ENCODE results near the gene TNFRSF1A.

The TNFRSF1A gene

GRCh38 chr12:6341417-6342139 is at the start of gene TNFRSF1A:
TSS of gene TNFRSF1A (minus strand) at chr12:6342076. CDS start at chr12:6341814, 262 bp downstream.
- no peak for DNase-seq

GRCh38 chr12:6391013-6391412 is 49.1 kb upstream of the TNFRSF1A start:
- no peak for DNase-seq

- DNase-seq = no peak
Observed at GRCh38 chr12:6390084-6390799, 48.4 kb upstream of the TNFRSF1A start.

DNA sequence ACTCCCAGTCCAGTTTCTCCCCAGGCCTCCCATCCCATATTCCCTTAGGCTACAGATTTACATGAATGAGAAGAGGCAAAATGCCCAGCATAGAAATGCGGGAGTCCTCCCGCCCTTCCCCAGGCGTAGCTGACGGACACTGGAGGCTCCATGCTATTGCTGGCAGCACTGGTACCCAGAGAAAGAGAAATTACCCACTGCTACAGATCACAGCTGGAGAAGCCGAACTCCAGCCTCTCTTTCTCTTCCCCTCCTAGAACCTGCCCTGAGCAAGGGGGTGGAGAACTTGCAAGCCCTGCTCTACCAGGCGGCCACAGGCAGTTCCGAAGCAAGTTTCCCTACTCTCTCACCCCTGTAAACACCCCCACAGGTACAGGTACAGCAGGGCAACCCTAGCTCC is 45.7 kb upstream of the TNFRSF1A start:
- DNase-seq = no peak

DNA sequence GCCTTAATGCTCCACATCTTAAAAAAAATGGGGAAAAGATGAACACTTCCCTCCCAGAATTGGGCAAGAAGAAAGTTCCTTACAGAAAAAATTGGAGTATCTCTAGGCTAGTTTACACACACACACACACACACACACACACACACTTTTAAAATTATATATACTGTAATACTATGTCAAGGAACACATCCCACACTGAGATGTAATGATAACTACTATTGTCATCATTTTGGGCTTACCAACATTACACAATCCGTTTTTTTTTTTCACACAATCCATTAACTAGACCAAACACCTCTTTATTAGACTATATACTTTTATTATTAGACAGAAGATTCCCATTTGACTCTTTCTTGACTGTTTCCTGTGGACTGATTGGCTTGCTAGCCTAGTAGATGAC is 44.6 kb upstream of the TNFRSF1A start:
- DNase-seq = no peak

- DNase-seq = no peak
Observed at GRCh38 chr12:6386038-6386437, 44.2 kb upstream of the TNFRSF1A start.

DNA sequence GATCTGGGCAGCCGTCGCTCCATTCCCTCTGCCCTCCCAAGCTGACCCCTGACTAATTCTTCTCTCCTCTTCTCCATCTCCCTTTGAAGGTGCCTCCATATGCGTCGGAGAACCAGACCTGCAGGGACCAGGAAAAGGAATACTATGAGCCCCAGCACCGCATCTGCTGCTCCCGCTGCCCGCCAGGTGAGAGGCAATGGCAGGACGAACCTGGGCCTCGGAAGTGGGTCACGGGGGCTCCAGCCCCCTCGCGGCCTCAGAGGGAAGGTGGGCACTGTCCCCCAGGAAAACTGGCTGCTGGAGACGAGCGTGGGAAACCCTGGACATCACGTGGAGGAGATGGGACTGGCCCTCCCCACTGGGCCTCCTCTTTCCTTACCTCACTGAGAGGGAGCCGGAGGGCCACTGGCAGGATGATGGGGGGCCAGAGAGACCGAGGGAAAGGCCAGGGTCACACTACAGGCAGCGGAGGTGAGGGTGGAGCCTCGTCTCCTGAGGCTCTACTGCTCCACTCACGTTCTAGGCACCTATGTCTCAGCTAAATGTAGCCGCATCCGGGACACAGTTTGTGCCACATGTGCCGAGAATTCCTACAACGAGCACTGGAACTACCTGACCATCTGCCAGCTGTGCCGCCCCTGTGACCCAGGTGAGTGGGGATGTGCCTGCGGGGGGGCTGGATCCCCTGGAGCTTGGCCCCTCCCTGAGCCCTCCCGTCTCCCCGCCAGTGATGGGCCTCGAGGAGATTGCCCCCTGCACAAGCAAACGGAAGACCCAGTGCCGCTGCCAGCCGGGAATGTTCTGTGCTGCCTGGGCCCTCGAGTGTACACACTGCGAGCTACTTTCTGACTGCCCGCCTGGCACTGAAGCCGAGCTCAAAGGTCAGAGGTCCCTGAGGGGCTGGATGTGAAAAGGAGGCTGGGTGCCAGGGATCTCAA is 42.9 kb upstream of the TNFRSF1A start:
- no peak for DNase-seq

- no peak for DNase-seq
Observed at GRCh38 chr12:6383572-6384498, 42.0 kb upstream of the TNFRSF1A start, which contains the start of gene LTBR. TSS of gene LTBR (plus strand) at chr12:6384162. CDS start at chr12:6384359, 197 bp downstream.

DNA sequence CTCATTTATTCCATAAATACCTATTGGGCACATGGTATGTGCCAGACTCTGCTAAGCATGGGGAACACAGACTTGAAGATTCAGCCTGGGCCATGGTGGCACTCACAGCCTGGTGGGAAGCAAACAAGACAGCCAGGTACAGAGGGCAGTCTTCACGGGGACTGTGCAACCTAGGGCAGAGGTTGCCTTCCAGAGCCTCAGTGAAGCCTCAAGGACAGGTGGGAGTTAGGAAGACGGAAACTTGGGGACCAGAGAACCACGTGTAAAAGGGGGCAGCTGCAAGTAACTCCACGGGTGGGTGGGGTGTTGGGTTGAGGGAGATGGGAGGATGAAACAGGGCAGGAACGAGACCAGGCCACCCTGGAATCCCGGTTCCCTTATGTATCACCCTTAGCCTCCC is 41.1 kb upstream of the TNFRSF1A start:
- no peak for DNase-seq

DNA sequence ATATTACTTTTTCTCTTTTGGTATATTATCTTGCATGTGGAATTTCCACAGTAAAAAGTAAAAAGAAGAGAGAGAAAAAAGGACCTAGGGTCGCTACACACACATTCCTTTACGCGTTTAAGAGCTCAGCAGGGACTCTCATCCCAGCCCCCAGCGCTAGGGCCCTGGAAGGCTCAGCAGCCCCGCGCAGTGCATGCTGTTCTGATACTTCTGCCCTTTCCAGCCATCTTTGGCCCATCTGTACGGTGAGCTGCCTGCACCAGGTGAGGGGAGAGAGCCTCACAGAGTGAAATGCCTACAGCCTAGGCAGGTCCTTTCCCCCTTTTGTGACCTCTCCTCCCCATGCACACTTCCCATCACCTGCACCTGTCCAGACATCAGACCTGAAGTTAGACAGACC is 40.5 kb upstream of the TNFRSF1A start:
- no peak for DNase-seq

DNA sequence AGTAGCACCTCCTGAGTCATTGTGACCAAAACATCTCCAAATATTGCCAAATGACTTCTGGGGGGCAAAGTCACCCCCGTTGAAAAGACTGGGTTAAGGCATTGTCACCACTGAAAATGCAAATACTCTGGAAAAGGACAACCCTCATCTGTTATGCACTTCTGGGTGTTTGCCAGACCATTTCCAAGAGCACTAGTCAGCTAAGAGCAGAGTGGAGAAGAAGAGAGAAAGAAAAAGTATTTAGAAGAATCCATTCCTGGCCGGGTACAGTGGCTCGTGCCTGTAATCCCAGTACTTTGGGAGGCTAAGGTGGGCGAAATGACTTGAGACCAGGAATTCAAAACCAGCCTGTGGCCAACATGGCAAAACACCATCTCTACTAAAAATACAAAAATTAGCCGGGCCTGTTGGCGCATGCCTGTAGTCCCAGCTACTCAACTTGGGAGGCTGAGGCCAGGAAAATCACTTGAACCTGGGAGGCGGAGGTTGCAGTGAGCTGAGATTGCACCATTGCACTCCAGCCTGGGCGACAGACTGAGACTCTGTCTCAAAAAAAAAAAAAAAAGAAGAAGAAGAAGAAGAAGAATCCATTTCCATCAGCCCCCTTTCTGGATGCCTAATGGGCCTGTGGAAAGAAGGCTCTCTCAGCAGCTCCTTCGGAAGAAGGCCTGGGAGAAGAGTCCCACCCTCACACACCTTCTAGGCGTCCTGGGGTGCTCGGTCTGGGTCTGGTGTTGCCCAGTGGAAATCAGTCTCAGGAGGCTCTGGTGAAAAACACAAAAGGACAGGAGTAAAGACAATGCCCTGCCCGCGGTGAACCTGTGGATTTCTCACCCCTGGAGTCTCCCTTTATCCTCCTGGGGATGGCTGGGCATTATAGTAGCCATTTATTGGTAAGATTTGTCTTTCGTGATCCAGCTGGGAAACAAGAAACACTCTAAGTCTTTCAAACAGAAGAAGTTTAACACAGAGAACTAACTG is 38.6 kb upstream of the TNFRSF1A start:
- no peak for DNase-seq

GRCh38 chr12:6378709-6379472 is 37.0 kb upstream of the TNFRSF1A start:
- no peak for DNase-seq

GRCh38 chr12:6377667-6377994 is 35.8 kb upstream of the TNFRSF1A start:
- no peak for DNase-seq

DNA sequence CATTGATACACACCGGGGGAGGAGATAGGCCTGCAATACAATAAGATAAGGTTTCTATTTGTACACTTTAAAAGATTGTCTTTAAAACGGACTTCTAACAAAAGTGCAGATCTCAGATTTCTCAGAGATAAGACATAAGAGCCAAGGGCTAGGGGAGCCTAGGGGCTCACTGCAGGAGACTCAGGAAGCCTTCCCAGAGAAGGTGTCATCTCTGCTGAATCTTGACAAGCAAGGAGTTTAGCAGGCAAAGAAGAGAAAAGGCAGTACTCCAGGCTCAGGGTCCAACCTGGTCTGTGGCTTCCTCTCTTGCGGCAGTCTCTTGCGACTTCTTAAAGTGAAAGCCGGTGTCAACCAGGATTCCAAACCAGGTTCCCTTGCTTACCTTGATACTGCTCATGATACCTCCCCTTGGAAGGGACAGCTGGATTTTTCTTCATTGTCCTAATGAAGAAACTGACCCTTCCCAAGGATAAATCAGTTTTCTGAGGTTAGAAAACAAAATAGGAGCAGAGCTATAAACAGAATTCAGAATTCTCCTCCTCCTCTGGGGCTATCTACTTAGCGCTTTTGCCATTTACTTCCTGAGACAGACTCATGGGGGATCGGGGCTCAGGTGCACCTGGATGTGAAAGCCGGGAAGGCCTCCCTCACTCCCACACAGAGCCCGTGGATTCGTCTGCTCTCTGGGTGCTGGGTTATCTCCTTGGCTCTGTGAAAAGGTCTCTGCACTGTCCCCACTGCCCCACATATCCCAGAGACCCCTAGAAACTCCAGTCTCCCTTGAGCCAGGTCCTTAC is 35.2 kb upstream of the TNFRSF1A start:
- DNase-seq = no peak

GRCh38 chr12:6376079-6376869 is 34.4 kb upstream of the TNFRSF1A start:
- DNase-seq = no peak

DNA sequence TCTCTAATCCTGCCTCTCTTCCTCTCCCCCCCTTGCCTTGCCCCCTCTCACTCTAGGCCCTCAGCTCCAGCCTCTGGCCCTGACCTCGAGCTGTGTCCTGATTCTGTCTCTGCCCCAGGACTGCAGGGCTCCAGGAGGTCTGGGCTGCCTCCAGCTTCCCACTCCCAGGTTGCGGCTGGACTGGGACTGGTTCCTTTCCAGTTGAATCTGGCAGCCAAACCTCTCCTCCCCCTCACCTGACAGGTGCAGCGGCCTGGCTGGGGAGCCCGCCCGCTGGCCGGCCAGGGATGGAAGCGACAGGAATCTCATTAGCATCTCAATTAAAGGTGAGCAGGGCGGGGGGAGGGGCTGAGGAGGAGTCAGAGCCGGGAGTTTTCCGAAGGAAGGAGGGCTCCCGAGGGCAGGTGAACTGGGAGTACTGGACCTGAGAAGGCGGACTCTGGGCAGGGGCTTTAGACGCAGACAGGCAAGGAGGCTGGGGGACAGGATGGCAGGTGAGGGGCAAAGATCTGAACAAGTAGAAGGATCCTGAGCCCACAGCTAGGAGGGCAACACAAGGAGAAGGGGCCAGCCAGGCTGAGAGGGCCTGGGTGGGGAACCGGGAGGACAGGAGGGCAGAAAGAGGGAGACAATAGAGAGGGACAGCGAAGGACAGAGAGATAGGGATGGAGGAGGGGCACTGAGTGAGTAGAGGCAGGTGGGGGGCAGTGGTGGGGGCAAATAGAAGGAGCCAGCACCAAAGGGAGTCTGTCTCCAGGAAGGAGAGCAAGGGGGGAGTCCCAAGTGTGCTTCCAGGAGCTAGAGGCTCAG is 33.6 kb upstream of the TNFRSF1A start, which contains the start of gene SCNN1A:
Gene SCNN1A, minus strand, starts transcription at position 295 of the 810 bp plus-strand sequence. CDS start 780 bp downstream, outside the sequence.
- DNase-seq = no peak

DNA sequence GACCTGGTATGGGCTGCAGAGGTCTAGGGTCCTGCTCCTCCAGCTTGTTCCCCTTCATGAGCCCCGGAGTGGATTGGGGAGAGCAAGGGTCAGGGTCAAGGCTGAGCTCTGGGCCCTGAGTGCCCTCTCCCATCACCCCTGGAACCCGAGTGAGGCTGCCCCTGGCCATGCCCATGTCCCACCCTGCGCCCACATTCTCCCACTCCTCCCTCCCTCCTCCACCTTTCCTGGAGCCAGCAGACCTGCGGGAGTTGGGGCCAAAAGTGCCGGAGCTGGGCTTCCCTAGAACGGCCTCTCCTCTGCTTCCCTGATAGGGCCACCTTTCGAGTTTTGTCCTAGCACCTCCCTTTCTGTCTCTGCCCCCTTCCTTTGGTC is 32.9 kb upstream of the TNFRSF1A start:
- DNase-seq = no peak
